Astrocyte (in vitro differentiated cells and primary cell): ENCODE measurements around the gene MB. TPM values are rescaled to one million over a fixed set of nuclear protein-coding genes. Genes with fewer than 3 reads are reported as not detected.

Experiments used
- DNase-seq: peaks from one replicate; pipeline ENCODE4 v3.0.0-alpha.2; 2010; ENCODE audit warnings: low read depth
- FAIRE-seq: peaks from 2 replicates; lab custom pipeline; 2011; peaks lifted over from hg19 to GRCh38; lab: Jason Lieb, UNC
- H2AFZ ChIP-seq: 2 replicates; pipeline ENCODE4 v1.6.0; 2012; ENCODE audit warnings: low read depth, low read length, inconsistent platforms
- H3K27ac ChIP-seq: 2 replicates; pipeline ENCODE4 v1.5.1; 2011; ENCODE audit warnings: low read depth, low read length, inconsistent platforms
- H3K27me3 ChIP-seq: 2 replicates; pipeline ENCODE4 v1.6.0; 2011; ENCODE audit warnings: low read length, inconsistent platforms; ENCODE audit not compliant: insufficient read depth
- H3K36me3 ChIP-seq: 2 replicates; pipeline ENCODE4 v1.5.1; 2011; ENCODE audit warnings: low read length, inconsistent platforms; ENCODE audit not compliant: insufficient read depth
- H3K4me1 ChIP-seq: 2 replicates; pipeline ENCODE4 v1.5.1; 2011; ENCODE audit warnings: low read length, inconsistent platforms; ENCODE audit not compliant: insufficient read depth
- H3K4me2 ChIP-seq: 2 replicates; pipeline ENCODE4 v1.6.0; 2012; ENCODE audit warnings: low read length, inconsistent platforms
- H3K4me3 ChIP-seq: 2 replicates; pipeline ENCODE4 v1.5.1; 2011; ENCODE audit warnings: low read depth, mild to moderate bottlenecking, low read length, inconsistent platforms; ENCODE audit not compliant: insufficient read depth
- H3K79me2 ChIP-seq: 2 replicates; pipeline ENCODE4 v1.6.0; 2012; ENCODE audit warnings: mild to moderate bottlenecking, low read length, inconsistent platforms; ENCODE audit not compliant: insufficient read depth
- H3K9ac ChIP-seq: 2 replicates; pipeline ENCODE4 v1.6.0; 2012; ENCODE audit warnings: mild to moderate bottlenecking, low read length, inconsistent platforms
- H3K9me3 ChIP-seq: 2 replicates; pipeline ENCODE4 v1.5.1; 2012; ENCODE audit warnings: low read depth, mild to moderate bottlenecking, low read length, inconsistent platforms; ENCODE audit not compliant: insufficient read depth
- H4K20me1 ChIP-seq: 2 replicates; pipeline ENCODE4 v1.6.0; 2012; ENCODE audit warnings: low read length, inconsistent platforms; ENCODE audit not compliant: insufficient read depth
- H3K27ac Mint-ChIP-seq: one replicate; pipeline ENCODE4 v1.8.0; 2021; ENCODE audit warnings: mild to moderate bottlenecking, mixed read lengths; ENCODE audit not compliant: unreplicated experiment
- H3K27me3 Mint-ChIP-seq: one replicate; pipeline ENCODE4 v1.8.0; 2021; ENCODE audit warnings: low read depth, mixed read lengths; ENCODE audit not compliant: unreplicated experiment
- H3K36me3 Mint-ChIP-seq: one replicate; pipeline ENCODE4 v1.8.0; 2021; ENCODE audit warnings: low read depth, mixed read lengths; ENCODE audit not compliant: unreplicated experiment
- H3K4me1 Mint-ChIP-seq: one replicate; pipeline ENCODE4 v1.8.0; 2021; ENCODE audit warnings: low read depth, mixed read lengths; ENCODE audit not compliant: unreplicated experiment
- H3K4me3 Mint-ChIP-seq: one replicate; pipeline ENCODE4 v1.8.0; 2021; ENCODE audit warnings: mild to moderate bottlenecking, moderate library complexity, mixed read lengths; ENCODE audit not compliant: unreplicated experiment
- H3K9me3 Mint-ChIP-seq: one replicate; pipeline ENCODE4 v1.8.0; 2021; ENCODE audit warnings: mild to moderate bottlenecking, mixed read lengths; ENCODE audit not compliant: unreplicated experiment
- CTCF ChIP-seq: IDR thresholded peaks from 2 replicates; pipeline ENCODE4 v1.5.1; 2011; ENCODE audit warnings: low read depth, mild to moderate bottlenecking, inconsistent platforms, low read length, moderate library complexity; ENCODE audit not compliant: insufficient read depth
- EZH2 ChIP-seq: IDR thresholded peaks from 2 replicates; pipeline ENCODE4 v1.6.1; 2012; ENCODE audit warnings: mild to moderate bottlenecking, low read length, inconsistent platforms; ENCODE audit not compliant: insufficient read depth
- total RNA-seq: library from RNA; stranded (reverse); gene quantifications from 2 replicates; pipeline ENCODE4 v1.2.1, GENCODE V29; 2021

Gene MB
- total RNA-seq, 1 donor from 2014 or later: not detected

GRCh38 chr22:35582861-35583670 lies 34.1 kb downstream of the MB start:
- Histone ChIP-seq H3K36me3 (no peaks in the 10 kb centered on the region), H3K4me2 (no peak overlapping the region), H3K27me3 (no peaks in the 10 kb centered on the region), H4K20me1 (no peaks in the 10 kb centered on the region), H3K4me1 (no peaks in the 10 kb centered on the region), H3K9ac (no peak overlapping the region), H2AFZ (no peak overlapping the region), H3K27ac (no peak overlapping the region), H3K4me3 (no peak overlapping the region), H3K79me2 (no peaks in the 10 kb centered on the region), H3K9me3 (peaks cover 3% of the 10 kb centered on the region)
- Mint-ChIP-seq H3K27me3 (peaks cover 16% of the 10 kb centered on the region), H3K27ac (no peak overlapping the region), H3K4me1 (no peaks in the 10 kb centered on the region), H3K9me3 (peaks cover 8% of the 10 kb centered on the region), H3K4me3 (no peak overlapping the region), H3K36me3 (peaks cover 4% of the 10 kb centered on the region)
- DNase-seq: peak; percentile 42
- no peak for FAIRE-seq
- TF ChIP-seq EZH2 (no peak), CTCF (peak; percentile 92)

- Histone ChIP-seq H3K9ac (no peak overlapping the region), H3K4me3 (no peak overlapping the region), H2AFZ (no peak overlapping the region), H3K9me3 (peaks cover 3% of the 10 kb centered on the region), H3K4me1 (no peaks in the 10 kb centered on the region), H3K27ac (no peak overlapping the region), H3K79me2 (no peaks in the 10 kb centered on the region), H3K36me3 (no peaks in the 10 kb centered on the region), H4K20me1 (no peaks in the 10 kb centered on the region), H3K27me3 (no peaks in the 10 kb centered on the region), H3K4me2 (no peak overlapping the region)
- TF ChIP-seq CTCF: no peak
- TF ChIP-seq EZH2: no peak
- H3K9me3 Mint-ChIP-seq: peaks cover 10% of the 10 kb centered on the region
- peaks cover 19% of the 10 kb centered on the region for H3K27me3 Mint-ChIP-seq
- peaks cover 4% of the 10 kb centered on the region for H3K36me3 Mint-ChIP-seq
- H3K27ac Mint-ChIP-seq: no peak overlapping the region
- H3K4me1 Mint-ChIP-seq: no peaks in the 10 kb centered on the region
- DNase-seq: no peak
- no peak for FAIRE-seq
- no peak overlapping the region for H3K4me3 Mint-ChIP-seq
Measured at GRCh38 chr22:35582218-35582860, 34.8 kb downstream of the MB start.
